ENCODE data around the gene MECP2. TPM values are rescaled to one million over a fixed set of nuclear protein-coding genes. Genes with fewer than 3 reads are reported as not detected.

MECP2 gene
- total RNA-seq, 3 donors from 2014 or later = 56.3 to 58.3 (median 57.8) TPM

DNA sequence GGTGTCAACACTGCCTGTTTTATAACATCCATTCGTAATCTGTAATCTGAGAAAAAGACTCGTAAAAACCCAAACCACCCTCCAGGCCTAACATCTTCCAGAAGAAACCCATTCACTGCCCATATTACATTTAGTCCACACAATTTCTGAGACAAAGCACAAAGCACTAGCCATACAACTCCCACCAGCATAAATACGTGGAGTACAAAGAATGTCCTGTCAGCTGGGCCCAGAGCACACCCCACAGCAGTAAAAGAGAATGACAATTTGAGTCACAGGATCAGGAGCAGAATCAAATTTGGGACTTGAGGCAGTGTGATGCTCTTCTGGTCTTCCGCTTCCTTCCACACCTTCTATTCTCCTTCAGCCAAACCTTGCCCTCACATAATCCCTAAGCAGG, 6.8 kb downstream of the MECP2 start:
- H3K9me3 ChIP-seq = no peaks in the 10 kb centered on the region
- H3K4me3 ChIP-seq = no peak overlapping the region
- no peaks in the 10 kb centered on the region for H3K36me3 ChIP-seq
- no peak for DNase-seq (ENCODE audit: low spot score in 2 of 2)
- intact Hi-C loops (cut with DNase I; ENCODE audit: low total_unique reads) = no loop called here
- peaks cover 0 to 26% of the 10 kb centered on the region in 2 donors for H3K27me3 ChIP-seq
- peaks cover 0 to under 1% of the 10 kb centered on the region in 2 donors for H3K4me1 ChIP-seq
- H3K27ac ChIP-seq = no peak overlapping the region
- TF ChIP-seq POLR2A (IDR thresholded peaks at IDR 0.05) = no peak
- TF ChIP-seq POLR2AphosphoS5 (IDR thresholded peaks at IDR 0.05) = no peak
- TF ChIP-seq, protein P1, sequence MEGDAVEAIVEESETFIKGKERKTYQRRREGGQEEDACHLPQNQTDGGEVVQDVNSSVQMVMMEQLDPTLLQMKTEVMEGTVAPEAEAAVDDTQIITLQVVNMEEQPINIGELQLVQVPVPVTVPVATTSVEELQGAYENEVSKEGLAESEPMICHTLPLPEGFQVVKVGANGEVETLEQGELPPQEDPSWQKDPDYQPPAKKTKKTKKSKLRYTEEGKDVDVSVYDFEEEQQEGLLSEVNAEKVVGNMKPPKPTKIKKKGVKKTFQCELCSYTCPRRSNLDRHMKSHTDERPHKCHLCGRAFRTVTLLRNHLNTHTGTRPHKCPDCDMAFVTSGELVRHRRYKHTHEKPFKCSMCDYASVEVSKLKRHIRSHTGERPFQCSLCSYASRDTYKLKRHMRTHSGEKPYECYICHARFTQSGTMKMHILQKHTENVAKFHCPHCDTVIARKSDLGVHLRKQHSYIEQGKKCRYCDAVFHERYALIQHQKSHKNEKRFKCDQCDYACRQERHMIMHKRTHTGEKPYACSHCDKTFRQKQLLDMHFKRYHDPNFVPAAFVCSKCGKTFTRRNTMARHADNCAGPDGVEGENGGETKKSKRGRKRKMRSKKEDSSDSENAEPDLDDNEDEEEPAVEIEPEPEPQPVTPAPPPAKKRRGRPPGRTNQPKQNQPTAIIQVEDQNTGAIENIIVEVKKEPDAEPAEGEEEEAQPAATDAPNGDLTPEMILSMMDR (IDR thresholded peaks at IDR 0.05) = no peak

DNA sequence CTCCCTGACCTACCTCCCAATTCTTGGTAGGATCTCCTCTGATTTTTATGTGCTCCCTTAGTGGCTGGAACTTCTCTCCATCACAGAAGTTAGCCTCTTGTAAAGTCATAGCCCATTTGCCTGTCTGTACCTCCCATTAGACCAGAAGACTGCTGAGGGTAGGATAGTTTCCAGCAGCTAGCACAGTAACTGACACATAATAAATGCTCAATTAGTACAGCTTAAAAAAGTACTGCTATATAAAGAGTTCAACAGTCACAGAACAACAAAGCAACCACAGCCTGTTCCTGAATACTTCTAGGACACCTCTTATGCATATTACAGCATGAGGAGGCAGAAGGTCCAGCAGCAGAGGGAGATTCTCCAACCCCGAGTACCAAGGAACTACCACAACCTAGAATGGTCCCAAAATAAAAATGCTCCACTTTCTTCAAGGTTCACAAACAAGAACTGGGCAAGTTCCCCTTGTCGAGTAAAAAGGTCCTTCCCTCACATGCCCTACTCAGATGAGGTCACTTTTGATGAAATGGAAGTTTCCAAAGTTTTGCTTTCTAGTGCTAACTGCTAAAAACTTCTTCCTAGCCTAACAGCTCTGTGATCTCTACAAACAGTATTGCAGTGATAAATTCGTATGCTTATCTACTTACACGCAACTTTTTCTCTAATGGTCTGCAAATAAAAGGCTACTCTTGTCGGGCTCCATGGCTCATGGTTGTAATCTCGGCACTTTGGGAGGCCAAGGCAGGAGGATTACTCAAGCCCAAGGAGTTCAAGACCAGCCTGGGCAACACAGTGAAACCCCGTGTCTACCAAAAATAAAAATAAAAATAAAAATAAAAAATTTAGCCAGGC, 12.8 kb downstream of the MECP2 start:
- DNase-seq (ENCODE audit: low spot score in 2 of 2) = no peak
- peak overlapping the region in 1 of 2 donors; percentile 22 for H3K27ac ChIP-seq
- H3K4me3 ChIP-seq = no peak overlapping the region
- peaks cover 0 to 8% of the 10 kb centered on the region in 2 donors for H3K27me3 ChIP-seq
- no peaks in the 10 kb centered on the region for H3K9me3 ChIP-seq
- H3K4me1 ChIP-seq = no peaks in the 10 kb centered on the region
- TF ChIP-seq, protein P1 (IDR thresholded peaks at IDR 0.05) = no peak
- TF ChIP-seq POLR2A (IDR thresholded peaks at IDR 0.05) (no peak), POLR2AphosphoS5 (IDR thresholded peaks at IDR 0.05) (no peak)
- no peaks in the 10 kb centered on the region for H3K36me3 ChIP-seq
- intact Hi-C loops (cut with DNase I; ENCODE audit: low total_unique reads) = no loop called here

DNA sequence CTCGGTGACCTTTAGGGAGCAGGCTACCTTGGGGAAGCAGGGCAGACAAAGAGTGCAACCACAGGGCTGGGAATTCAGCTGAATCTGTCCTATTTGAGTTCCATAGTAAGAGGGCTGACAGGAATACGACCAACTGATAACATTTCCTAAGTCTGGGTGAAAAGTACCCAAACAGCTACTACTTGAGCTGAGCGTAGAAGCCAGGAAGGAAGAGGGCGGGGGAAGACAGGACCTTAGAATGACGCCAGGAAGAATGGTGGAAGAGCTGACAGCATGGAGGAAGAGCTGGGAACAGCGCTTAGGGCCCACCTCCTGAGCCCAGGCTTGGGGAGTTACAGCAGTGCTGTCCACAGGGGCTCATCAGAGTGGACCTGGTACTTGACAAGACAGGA, 14.4 kb downstream of the MECP2 start:
- Histone ChIP-seq H3K27me3 (peaks cover 0 to 11% of the 10 kb centered on the region in 2 donors), H3K27ac (peak overlapping the region in 1 of 2 donors; percentile 61), H3K4me3 (no peak overlapping the region), H3K4me1 (no peaks in the 10 kb centered on the region), H3K9me3 (no peaks in the 10 kb centered on the region), H3K36me3 (no peaks in the 10 kb centered on the region)
- no peak for DNase-seq (ENCODE audit: low spot score in 2 of 2)
- intact Hi-C loops (cut with DNase I; ENCODE audit: low total_unique reads) = no loop called here
- TF ChIP-seq POLR2AphosphoS5 (IDR thresholded peaks at IDR 0.05) (no peak), POLR2A (IDR thresholded peaks at IDR 0.05) (no peak)
- TF ChIP-seq, protein P1 (IDR thresholded peaks at IDR 0.05) = no peak

DNA sequence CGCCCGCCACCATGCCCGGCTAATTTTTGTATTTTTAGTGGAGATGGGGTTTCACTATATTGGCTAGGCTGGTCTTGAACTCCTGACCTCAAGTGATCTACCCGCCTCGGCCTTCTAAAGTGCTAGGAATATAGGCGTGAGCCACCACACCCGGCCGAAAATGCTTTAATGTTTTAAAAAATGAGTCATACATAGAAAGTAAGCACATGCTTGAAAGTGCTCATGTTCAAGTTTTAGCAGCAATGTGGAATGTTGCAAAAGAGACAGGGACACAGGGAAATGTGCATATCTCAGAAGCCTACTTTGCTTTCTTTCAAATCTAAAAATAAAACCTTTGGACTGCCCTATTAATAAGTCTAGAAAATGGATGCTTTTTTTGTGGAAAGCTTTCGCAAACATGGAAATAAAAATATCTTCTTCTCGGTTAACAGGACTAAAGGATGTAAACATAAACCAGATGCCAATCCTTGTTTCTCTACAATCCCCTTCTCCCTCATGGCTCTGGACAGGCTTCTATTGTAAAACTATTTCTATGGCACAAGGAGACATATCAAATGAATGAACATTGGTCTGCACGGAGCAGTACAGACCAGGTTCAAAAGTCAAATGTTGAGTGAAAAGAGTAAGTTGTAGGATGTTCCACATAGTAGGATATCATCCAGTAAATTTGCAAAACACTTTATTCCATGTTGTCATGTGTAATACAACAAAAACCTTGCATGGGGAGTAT, 15.0 kb downstream of the MECP2 start:
- no peak for DNase-seq (ENCODE audit: low spot score in 2 of 2)
- intact Hi-C loops (cut with DNase I; ENCODE audit: low total_unique reads) = no loop called here
- Histone ChIP-seq H3K4me3 (no peak overlapping the region), H3K36me3 (no peaks in the 10 kb centered on the region), H3K9me3 (no peaks in the 10 kb centered on the region), H3K27me3 (peaks cover 0 to 11% of the 10 kb centered on the region in 2 donors), H3K4me1 (no peaks in the 10 kb centered on the region), H3K27ac (peak overlapping the region; percentile 18 to 61)
- no peak for TF ChIP-seq POLR2AphosphoS5 (IDR thresholded peaks at IDR 0.05)
- TF ChIP-seq POLR2A (IDR thresholded peaks at IDR 0.05) = no peak
- TF ChIP-seq, protein P1 (IDR thresholded peaks at IDR 0.05) = no peak

DNA sequence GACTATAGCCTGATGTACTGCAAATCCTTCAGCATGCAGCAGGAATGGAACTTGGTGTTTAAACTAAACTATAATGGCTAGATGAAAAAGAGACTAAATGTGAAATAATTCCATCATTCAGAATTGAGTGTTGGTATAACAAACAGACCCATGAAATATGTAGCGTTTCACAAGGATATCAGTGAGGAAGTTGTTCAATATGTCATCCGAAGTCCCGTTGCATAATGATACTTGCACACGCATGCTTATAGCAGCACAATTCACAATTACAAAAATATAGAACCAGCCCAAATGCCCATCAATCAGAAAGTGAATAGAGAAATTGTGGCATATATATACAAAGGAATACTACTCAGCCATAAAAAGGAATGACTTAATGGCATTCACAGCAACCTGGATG, 20.4 kb downstream of the MECP2 start:
- intact Hi-C loops (cut with DNase I; ENCODE audit: low total_unique reads) = no loop called here

More for the DNA sequence above, 20.4 kb downstream of the MECP2 start:
- H3K27ac ChIP-seq = no peak overlapping the region
- no peaks in the 10 kb centered on the region for H3K9me3 ChIP-seq
- no peak overlapping the region for H3K4me3 ChIP-seq
- TF ChIP-seq POLR2A (IDR thresholded peaks at IDR 0.05) (no peak), POLR2AphosphoS5 (IDR thresholded peaks at IDR 0.05) (no peak)
- TF ChIP-seq, protein P1 (IDR thresholded peaks at IDR 0.05) = no peak
- H3K4me1 ChIP-seq = no peaks in the 10 kb centered on the region
- peaks cover 0 to 21% of the 10 kb centered on the region in 2 donors for H3K27me3 ChIP-seq
- H3K36me3 ChIP-seq = no peaks in the 10 kb centered on the region
- DNase-seq (ENCODE audit: low spot score in 2 of 2) = no peak

Measured in breast epithelium (tissue), 4 donors.